BJ (cell line): Measurements from ENCODE around the gene NPHS1. TPM values are rescaled to one million over a fixed set of nuclear protein-coding genes. Genes with fewer than 3 reads are reported as not detected.
"Not testable (repeated sequence)": the region's sequence is repeated elsewhere in the genome, so short reads cannot be mapped to it uniquely, and the experiment has no call there.

ENCODE experiments used
- CTCF ChIA-PET: fragments of 350-600 bp; formaldehyde crosslinking; extraction: SDS; loops from one replicate; lab custom pipeline; 2021; ENCODE audit warnings: antibody characterized with exemption, inconsistent platforms; lab: Yijun Ruan, JAX
- POLR2A ChIA-PET: fragments of 300-600 bp; sonication (Branson Sonifier 250); formaldehyde crosslinking; extraction: SDS; loops from one replicate; lab custom pipeline; 2021; ENCODE audit warnings: antibody characterized with exemption; lab: Charles Lee
- DNase-seq: peaks from one replicate; pipeline ENCODE4 v3.0.0-alpha.2; 2011; ENCODE audit warnings: low read depth
- H3K27me3 ChIP-seq: 2 replicates; pipeline ENCODE4 v1.6.0; 2011; ENCODE audit warnings: low read length; ENCODE audit not compliant: control insufficient read depth, insufficient read depth
- H3K36me3 ChIP-seq: 2 replicates; pipeline ENCODE4 v1.5.1; 2011; ENCODE audit warnings: low read length; ENCODE audit not compliant: control insufficient read depth, insufficient read depth
- H3K4me3 ChIP-seq: 2 replicates; pipeline ENCODE4 v1.5.1; 2011; ENCODE audit warnings: low read depth, mild to moderate bottlenecking, control low read depth, low read length
- CTCF ChIP-seq: IDR thresholded peaks from 2 replicates; pipeline ENCODE4 v1.5.1; 2011; ENCODE audit warnings: low read depth, mild to moderate bottlenecking, control low read depth, inconsistent platforms, low read length, moderate library complexity; ENCODE audit not compliant: insufficient read depth
- polyA plus RNA-seq: library from polyadenylated mRNA; depleted of rRNA; stranded (reverse); fragments of >200 nt; gene quantifications from 2 replicates; pipeline ENCODE4 v1.2.3, GENCODE V29; 2011

Gene NPHS1
- polyA plus RNA-seq, 1 experiment = not detected

GRCh38 chr19:35874392-35874930, 22.2 kb upstream of the NPHS1 start:
- DNase-seq = no peak
- Histone ChIP-seq H3K27me3 (no peaks in the 10 kb centered on the region), H3K36me3 (no peaks in the 10 kb centered on the region), H3K4me3 (no peak overlapping the region)
- TF ChIP-seq CTCF = no peak
- ChIA-PET POLR2A (no interaction called here), CTCF (interaction anchor here (0.6 kb wide), 2 partner anchors 19 to 75 kb away, joined by 3 read pairs; no protein-coding TSS in a partner anchor)

- ChIA-PET POLR2A (no interaction called here), CTCF (no interaction called here)
- Histone ChIP-seq H3K27me3 (peaks cover 2% of the 10 kb centered on the region; the same call in 1 of the 2 replicates), H3K4me3 (no peak overlapping the region), H3K36me3 (no peaks in the 10 kb centered on the region)
- no peak for TF ChIP-seq CTCF
- DNase-seq = no peak
These were observed 19.9 kb upstream of the NPHS1 start for GRCh38 chr19:35872180-35872579.

- DNase-seq = no peak
- H3K4me3 ChIP-seq = no peak overlapping the region
- TF ChIP-seq CTCF = no peak
- CTCF ChIA-PET = no interaction called here
- peaks cover 3% of the 10 kb centered on the region; the same call in 1 of the 2 replicates for H3K27me3 ChIP-seq
- POLR2A ChIA-PET = no interaction called here
- no peaks in the 10 kb centered on the region for H3K36me3 ChIP-seq
These were observed 19.3 kb upstream of the NPHS1 start for GRCh38 chr19:35871611-35872010.

- H3K36me3 ChIP-seq = no peaks in the 10 kb centered on the region
- no peak overlapping the region for H3K4me3 ChIP-seq
- peaks cover 4% of the 10 kb centered on the region; the same call in 1 of the 2 replicates for H3K27me3 ChIP-seq
- DNase-seq = no peak
- ChIA-PET POLR2A (no interaction called here), CTCF (interaction anchor here (0.6 to 1.5 kb wide), 2 partner anchors 60 to 102 kb away, joined by 3 read pairs; no protein-coding TSS in a partner anchor)
- no peak for TF ChIP-seq CTCF
These were observed 18.5 kb upstream of the NPHS1 start for GRCh38 chr19:35870798-35871197.

GRCh38 chr19:35870124-35870736, 17.9 kb upstream of the NPHS1 start:
- not testable (repeated sequence) for H3K4me3 ChIP-seq, H3K36me3 ChIP-seq, H3K27me3 ChIP-seq, DNase-seq
- ChIA-PET CTCF (interaction anchor here (0.6 to 1.5 kb wide), 4 partner anchors 10 to 103 kb away, joined by 3 to 6 read pairs (median 3); no protein-coding TSS in a partner anchor), POLR2A (interaction anchor here (0.8 kb wide), 1 partner anchor 10 kb away, joined by 3 read pairs; no protein-coding TSS in a partner anchor)
